ENCODE data around the gene BNC1. TPM values are rescaled to one million over a fixed set of nuclear protein-coding genes. Genes with fewer than 3 reads are reported as not detected.
A peak's percentile ranks its signal among the peaks of the same experiment; 100 is the strongest.

BNC1 gene, protein sequence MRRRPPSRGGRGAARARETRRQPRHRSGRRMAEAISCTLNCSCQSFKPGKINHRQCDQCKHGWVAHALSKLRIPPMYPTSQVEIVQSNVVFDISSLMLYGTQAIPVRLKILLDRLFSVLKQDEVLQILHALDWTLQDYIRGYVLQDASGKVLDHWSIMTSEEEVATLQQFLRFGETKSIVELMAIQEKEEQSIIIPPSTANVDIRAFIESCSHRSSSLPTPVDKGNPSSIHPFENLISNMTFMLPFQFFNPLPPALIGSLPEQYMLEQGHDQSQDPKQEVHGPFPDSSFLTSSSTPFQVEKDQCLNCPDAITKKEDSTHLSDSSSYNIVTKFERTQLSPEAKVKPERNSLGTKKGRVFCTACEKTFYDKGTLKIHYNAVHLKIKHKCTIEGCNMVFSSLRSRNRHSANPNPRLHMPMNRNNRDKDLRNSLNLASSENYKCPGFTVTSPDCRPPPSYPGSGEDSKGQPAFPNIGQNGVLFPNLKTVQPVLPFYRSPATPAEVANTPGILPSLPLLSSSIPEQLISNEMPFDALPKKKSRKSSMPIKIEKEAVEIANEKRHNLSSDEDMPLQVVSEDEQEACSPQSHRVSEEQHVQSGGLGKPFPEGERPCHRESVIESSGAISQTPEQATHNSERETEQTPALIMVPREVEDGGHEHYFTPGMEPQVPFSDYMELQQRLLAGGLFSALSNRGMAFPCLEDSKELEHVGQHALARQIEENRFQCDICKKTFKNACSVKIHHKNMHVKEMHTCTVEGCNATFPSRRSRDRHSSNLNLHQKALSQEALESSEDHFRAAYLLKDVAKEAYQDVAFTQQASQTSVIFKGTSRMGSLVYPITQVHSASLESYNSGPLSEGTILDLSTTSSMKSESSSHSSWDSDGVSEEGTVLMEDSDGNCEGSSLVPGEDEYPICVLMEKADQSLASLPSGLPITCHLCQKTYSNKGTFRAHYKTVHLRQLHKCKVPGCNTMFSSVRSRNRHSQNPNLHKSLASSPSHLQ
- total RNA-seq = under 1 TPM; 0.15 to 0.34 TPM
- polyA plus RNA-seq (ENCODE audit: insufficient read length in 6 of 6) = 1 to 10 TPM in 3 of 6 donors, under 1 TPM in 3; 0.45 to 1.6 (median 1.0) TPM
- long read RNA-seq, donor 1 = 0 reads
- long read RNA-seq, donor 2 = 0 reads
- long read RNA-seq, donor 3 = 0 reads
- long read RNA-seq, donor 4 = 0 reads
- long read RNA-seq, donor 5 = 0 reads
- long read RNA-seq, donor 6 = 0 reads
- long read RNA-seq, donor 7 = 0 reads
- long read RNA-seq, donor 8 = 0 reads
- long read RNA-seq, donor 9 = 0 reads
- long read RNA-seq, donor 10 = 0 reads
- long read RNA-seq, donor 11 = 0 reads
- long read RNA-seq, donor 12, full-length matches to known transcripts = 1 of 1 reads
- long read RNA-seq, donor 12, partial matches to known transcripts = 0 of 1 reads
- long read RNA-seq, donor 12, other reads (novel, unspliced or antisense) = 0 of 1 reads

- TF ChIP-seq CTCF (IDR thresholded peaks at IDR 0.05) = no peak
- no peaks in the 10 kb centered on the region for H3K36me3 ChIP-seq
- DNase-seq = no peak
- intact Hi-C loops (cut with DNase I) = no loop called here
- H3K4me3 ChIP-seq = peak within 1 kb of the TSS; percentile 19 to 26
- peaks cover 63 to 90% of the 10 kb centered on the region in 2 donors for H3K27me3 ChIP-seq
- peaks cover 5 to 17% of the 10 kb centered on the region in 2 donors for H3K4me1 ChIP-seq
- no peak within 1 kb of the TSS for H3K27ac ChIP-seq
- no peak for ATAC-seq
- H3K9me3 ChIP-seq = no peaks in the 10 kb centered on the region
These were observed at the start of gene BNC1 for GRCh38 chr15:83284559-83285283. BNC1 (minus strand) TSS chr15:83284664; CDS start chr15:83284628, 36 bp downstream.

DNA sequence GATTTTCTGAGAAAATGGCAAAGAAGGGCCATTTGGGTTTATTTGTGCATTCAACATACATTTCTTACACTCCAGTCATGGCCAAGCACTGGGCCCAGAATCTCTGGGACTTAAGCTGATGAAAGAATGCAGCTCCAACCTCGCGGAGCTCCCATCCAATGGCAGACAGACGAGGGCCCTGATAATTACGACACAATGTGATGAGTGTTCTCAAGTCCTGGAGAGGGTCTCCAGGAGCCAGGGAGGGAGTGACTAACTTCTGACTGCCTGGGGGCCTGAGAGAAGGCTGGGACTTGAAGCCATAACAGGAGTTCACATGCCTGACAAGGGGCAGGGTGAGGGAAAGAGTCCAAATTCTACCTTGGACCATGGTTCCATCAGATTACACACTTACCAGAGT, 42.6 kb upstream of the BNC1 start:
- no peak for ATAC-seq

GRCh38 chr15:83324799-83325198, 40.3 kb upstream of the BNC1 start:
- Histone ChIP-seq H3K9me3 (no peaks in the 10 kb centered on the region), H3K27ac (no peak overlapping the region), H3K4me1 (no peaks in the 10 kb centered on the region), H3K27me3 (no peaks in the 10 kb centered on the region), H3K4me3 (no peak overlapping the region), H3K36me3 (no peaks in the 10 kb centered on the region)
- intact Hi-C loops (cut with DNase I) = no loop called here
- ATAC-seq = no peak
- DNase-seq = no peak
- no peak for TF ChIP-seq CTCF (IDR thresholded peaks at IDR 0.05)

More for the DNA sequence above, 42.6 kb upstream of the BNC1 start:
- intact Hi-C loops (cut with DNase I) = no loop called here
- DNase-seq = no peak
- TF ChIP-seq CTCF (IDR thresholded peaks at IDR 0.05) = no peak
- H3K4me3 ChIP-seq = no peak overlapping the region
- no peaks in the 10 kb centered on the region for H3K36me3 ChIP-seq
- H3K9me3 ChIP-seq = no peaks in the 10 kb centered on the region
- no peak overlapping the region for H3K27ac ChIP-seq
- H3K4me1 ChIP-seq = no peaks in the 10 kb centered on the region
- H3K27me3 ChIP-seq = no peaks in the 10 kb centered on the region

DNA sequence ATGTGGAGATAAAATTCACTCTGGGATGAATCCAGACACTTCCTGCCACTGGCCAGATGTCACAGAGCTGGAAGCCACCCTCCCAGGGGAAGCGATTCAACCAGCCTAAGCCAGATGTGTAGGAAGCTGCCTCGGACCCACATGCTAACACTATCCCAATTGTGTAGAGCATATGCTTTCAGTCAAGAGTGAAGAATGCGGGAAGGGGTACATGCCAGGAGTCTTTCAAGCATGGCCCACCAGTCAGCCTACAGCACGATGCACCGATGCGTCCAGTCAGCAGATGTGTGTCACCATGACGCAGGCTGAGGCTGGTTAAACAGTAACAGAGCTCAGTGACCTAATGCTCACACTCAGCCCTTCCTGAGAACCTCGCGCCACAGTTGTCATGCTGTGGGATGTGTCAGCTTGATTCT, 38.8 kb upstream of the BNC1 start:
- Histone ChIP-seq H3K4me1 (no peaks in the 10 kb centered on the region), H3K27ac (no peak overlapping the region), H3K9me3 (no peaks in the 10 kb centered on the region), H3K4me3 (no peak overlapping the region), H3K36me3 (no peaks in the 10 kb centered on the region), H3K27me3 (no peaks in the 10 kb centered on the region)
- intact Hi-C loops (cut with DNase I) = no loop called here
- ATAC-seq = peak; percentile 31
- no peak for TF ChIP-seq CTCF (IDR thresholded peaks at IDR 0.05)
- DNase-seq = peak in 1 of 4 donors; percentile 36
